Vagina (tissue), 2 donors: ENCODE data around the gene GALNT15. TPM values are rescaled to one million over a fixed set of nuclear protein-coding genes. Genes with fewer than 3 reads are reported as not detected.

ENCODE experiments used
- DNase-seq, 2 donors: peaks; one replicate each; pipeline ENCODE4 v3.0.0-alpha.2; 2017; ENCODE audit errors: extremely low spot score in 2 of 2
- H3K27ac ChIP-seq: fragments of 200-600 bp; sonication (generic); one replicate; pipeline ENCODE4 v1.5.1; 2019
- H3K27me3 ChIP-seq: fragments of 200-600 bp; sonication (generic); one replicate; pipeline ENCODE4 v1.5.1; 2019
- H3K36me3 ChIP-seq, 2 donors: fragments of 200-600 bp; sonication (generic); one replicate each; pipeline ENCODE4 v1.5.1; 2017 to 2019
- H3K4me1 ChIP-seq: fragments of 200-600 bp; sonication (generic); one replicate; pipeline ENCODE4 v1.5.1; 2019
- H3K4me3 ChIP-seq, 2 donors: fragments of 200-600 bp; sonication (generic); 1 replicate in 1 of 2; 2 replicates in 1 of 2; pipeline ENCODE4 v1.5.1; 2016 to 2019
- H3K9me3 ChIP-seq: fragments of 200-600 bp; sonication (generic); one replicate; pipeline ENCODE4 v1.5.1; 2019
- CTCF ChIP-seq, 3 experiments: fragments of 450-650 bp in 2 of 3; fragments of 200-600 bp in 1 of 3; sonication (generic) in 1 of 3; IDR thresholded peaks; one replicate each; pipeline ENCODE4 v1.5.1; 2017 to 2019; ENCODE audit warnings: antibody characterized with exemption in 3 of 3, mild to moderate bottlenecking in 2 of 3, moderate library complexity in 2 of 3
- POLR2A ChIP-seq, 2 donors: fragments of 450-650 bp; IDR thresholded peaks; one replicate each; pipeline ENCODE4 v1.6.1; 2017; ENCODE audit warnings: antibody characterized with exemption in 2 of 2, mild to moderate bottlenecking in 2 of 2, moderate library complexity in 2 of 2
- POLR2AphosphoS5 ChIP-seq, 2 donors: sonication (generic); formaldehyde crosslinking; IDR thresholded peaks; one replicate each; pipeline ENCODE4 v1.9.0; 2017; ENCODE audit warnings: antibody characterized with exemption in 2 of 2, mild to moderate bottlenecking in 2 of 2, low read depth in 1 of 2; ENCODE audit not compliant: insufficient read depth in 1 of 2
- intact Hi-C: fragments of 100-400 bp; cut with DNase I; formaldehyde crosslinking; loops from one replicate; pipeline ENCODE4 v1.15.1; 2023
- total RNA-seq: library from RNA; depleted of rRNA; stranded (reverse); fragments of >200 nt; gene quantifications from one replicate; pipeline ENCODE4 v1.2.3, GENCODE V29; 2016

Gene GALNT15
- total RNA-seq, 1 donor from 2014 or later, result 225 TPM

DNA sequence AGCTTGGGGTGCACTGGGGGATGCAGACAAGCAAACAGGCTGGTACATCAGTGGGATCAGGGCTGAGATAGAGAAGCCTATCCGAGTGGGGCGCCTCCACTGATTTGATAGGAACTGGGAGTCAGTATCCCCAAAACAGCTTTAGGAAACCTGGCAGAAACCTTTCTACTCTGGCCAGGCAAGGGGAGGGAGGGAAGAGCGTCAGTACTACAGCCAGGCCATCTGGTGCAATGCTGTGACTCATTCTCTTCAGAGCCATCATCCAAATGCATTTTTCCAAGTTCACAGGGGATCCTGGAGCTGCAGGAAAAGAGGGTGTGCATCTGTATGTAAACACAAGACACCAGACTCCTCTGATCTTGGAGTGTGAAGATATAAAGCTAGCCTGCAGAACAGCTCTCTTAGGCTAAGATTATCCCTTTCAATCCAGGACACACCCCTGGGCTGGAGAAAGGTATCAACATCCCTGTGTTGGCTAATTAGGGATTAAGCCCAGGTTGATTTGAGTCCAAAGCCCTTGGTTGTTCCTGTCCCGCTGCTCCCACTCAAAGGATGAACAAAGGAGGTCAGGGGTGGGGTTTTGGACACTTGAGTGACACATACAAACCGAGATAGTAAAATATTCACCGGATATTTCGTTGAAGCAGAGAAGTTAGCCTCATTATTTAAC lies 9.3 kb downstream of the GALNT15 start:
- H3K27ac ChIP-seq, result peak overlapping the region; percentile 78
- intact Hi-C loops, result no loop called here
- H3K4me3 ChIP-seq, result no peak overlapping the region
- DNase-seq, result peak in 1 of 2 donors; percentile 90
- H3K4me1 ChIP-seq, result peaks cover 46% of the 10 kb centered on the region
- TF ChIP-seq POLR2A (IDR thresholded peaks at IDR 0.05), result no peak
- peak in 1 of 2 donors; percentile 22 for TF ChIP-seq POLR2AphosphoS5 (IDR thresholded peaks at IDR 0.05; ENCODE audit: insufficient read depth in 1 of 2, low read depth in 1 of 2)
- no peaks in the 10 kb centered on the region for H3K27me3 ChIP-seq
- H3K36me3 ChIP-seq, result no peaks in the 10 kb centered on the region
- no peaks in the 10 kb centered on the region for H3K9me3 ChIP-seq

GRCh38 chr3:16186086-16186485 lies 11.6 kb downstream of the GALNT15 start:
- intact Hi-C loops, result no loop called here
- H3K27me3 ChIP-seq, result no peaks in the 10 kb centered on the region
- TF ChIP-seq POLR2AphosphoS5 (IDR thresholded peaks at IDR 0.05; ENCODE audit: insufficient read depth in 1 of 2, low read depth in 1 of 2), result no peak
- no peak for TF ChIP-seq CTCF (IDR thresholded peaks at IDR 0.05)
- TF ChIP-seq POLR2A (IDR thresholded peaks at IDR 0.05), result no peak
- H3K36me3 ChIP-seq, result no peaks in the 10 kb centered on the region
- no peak overlapping the region for H3K27ac ChIP-seq
- H3K9me3 ChIP-seq, result no peaks in the 10 kb centered on the region
- H3K4me1 ChIP-seq, result peaks cover 31% of the 10 kb centered on the region
- no peak overlapping the region for H3K4me3 ChIP-seq
- DNase-seq, result no peak

DNA sequence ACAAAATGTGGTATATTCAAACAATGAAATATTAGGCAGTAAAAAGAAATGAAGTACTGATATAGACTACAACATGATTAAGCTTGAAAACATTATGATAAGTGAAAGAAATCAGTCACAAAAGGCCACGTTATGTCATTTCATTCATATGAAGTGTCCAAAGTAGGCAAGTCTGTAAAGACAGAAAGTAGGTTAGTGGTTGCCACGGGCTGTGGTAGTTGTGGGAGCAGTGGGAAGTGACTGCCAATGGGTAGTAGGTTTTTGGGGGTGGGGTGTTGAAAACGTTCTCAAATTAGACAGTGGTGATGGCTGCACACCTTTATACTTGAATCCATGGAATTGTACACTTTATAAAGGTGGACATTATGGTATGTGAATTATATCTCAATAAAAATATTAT lies 12.1 kb downstream of the GALNT15 start:
- no peak overlapping the region for H3K27ac ChIP-seq
- intact Hi-C loops, result no loop called here
- peaks cover 26% of the 10 kb centered on the region for H3K4me1 ChIP-seq
- no peaks in the 10 kb centered on the region for H3K27me3 ChIP-seq
- no peaks in the 10 kb centered on the region for H3K36me3 ChIP-seq
- H3K9me3 ChIP-seq, result no peaks in the 10 kb centered on the region
- no peak for DNase-seq
- no peak for TF ChIP-seq POLR2A (IDR thresholded peaks at IDR 0.05)
- no peak for TF ChIP-seq POLR2AphosphoS5 (IDR thresholded peaks at IDR 0.05; ENCODE audit: insufficient read depth in 1 of 2, low read depth in 1 of 2)
- TF ChIP-seq CTCF (IDR thresholded peaks at IDR 0.05), result no peak
- no peak overlapping the region for H3K4me3 ChIP-seq

DNA sequence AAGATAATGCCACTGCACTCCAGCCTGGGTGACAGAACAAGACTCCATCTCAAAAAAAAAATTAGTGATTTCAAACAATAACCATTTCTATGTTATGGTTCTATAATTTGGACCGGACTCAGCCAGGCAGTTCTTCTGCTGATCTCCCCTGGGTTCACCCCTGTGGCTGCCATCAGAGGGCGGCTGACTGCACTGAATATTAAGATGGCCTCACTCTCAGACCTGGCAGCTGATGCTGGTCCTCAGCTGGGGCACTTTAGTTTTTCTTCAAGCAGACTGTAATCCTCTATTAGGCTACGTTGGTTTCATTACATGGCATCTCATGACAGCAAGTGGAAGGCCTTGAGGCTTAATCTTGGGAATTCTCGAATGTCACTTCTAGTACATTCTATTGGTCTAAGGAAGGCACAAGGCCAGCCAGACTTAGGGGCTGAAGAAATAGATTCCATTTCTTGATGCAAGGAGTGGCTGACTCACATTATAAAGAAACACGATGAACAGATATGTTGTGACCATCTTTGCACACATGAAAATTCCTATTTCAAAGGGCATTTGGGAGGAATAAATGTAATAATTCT lies 12.8 kb downstream of the GALNT15 start:
- Histone ChIP-seq H3K9me3 (no peaks in the 10 kb centered on the region), H3K4me1 (peaks cover 19% of the 10 kb centered on the region), H3K27me3 (no peaks in the 10 kb centered on the region), H3K4me3 (no peak overlapping the region), H3K27ac (no peak overlapping the region), H3K36me3 (no peaks in the 10 kb centered on the region)
- TF ChIP-seq POLR2AphosphoS5 (IDR thresholded peaks at IDR 0.05; ENCODE audit: insufficient read depth in 1 of 2, low read depth in 1 of 2) (no peak), CTCF (IDR thresholded peaks at IDR 0.05) (no peak), POLR2A (IDR thresholded peaks at IDR 0.05) (no peak)
- DNase-seq, result no peak
- intact Hi-C loops, result no loop called here

GRCh38 chr3:16188071-16188470 lies 13.6 kb downstream of the GALNT15 start:
- Histone ChIP-seq H3K4me3 (no peak overlapping the region), H3K4me1 (peaks cover 14% of the 10 kb centered on the region), H3K27me3 (no peaks in the 10 kb centered on the region), H3K9me3 (no peaks in the 10 kb centered on the region), H3K27ac (no peak overlapping the region), H3K36me3 (no peaks in the 10 kb centered on the region)
- DNase-seq, result no peak
- intact Hi-C loops, result no loop called here
- TF ChIP-seq POLR2A (IDR thresholded peaks at IDR 0.05) (no peak), CTCF (IDR thresholded peaks at IDR 0.05) (no peak), POLR2AphosphoS5 (IDR thresholded peaks at IDR 0.05; ENCODE audit: insufficient read depth in 1 of 2, low read depth in 1 of 2) (no peak)
